Measurements from ENCODE around the gene MAD2L2. TPM values are rescaled to one million over a fixed set of nuclear protein-coding genes. Genes with fewer than 3 reads are reported as not detected.

MAD2L2 gene
- total RNA-seq, 6 experiments from 2014 or later: 18.0 to 66.4 (median 29.7) TPM

GRCh38 chr1:11649624-11650330 lies 31.2 kb downstream of the MAD2L2 start:
- Histone ChIP-seq H3K27ac (peak overlapping the region; percentile 44 to 66 (median 61)), H3K36me3 (no peaks in the 10 kb centered on the region), H3K4me1 (peaks cover 0 to 17% (median 5%) of the 10 kb centered on the region in 4 donors), H3K9me3 (no peaks in the 10 kb centered on the region), H3K27me3 (no peaks in the 10 kb centered on the region), H3K4me3 (peak overlapping the region; percentile 18 to 52 (median 40))
- WGBS (ENCODE audit: insufficient coverage, low coverage, low lambda C conversion rate, missing lambda C conversion rate): 7% methylated on average over 15 of the region's 21 CpGs
- TF ChIP-seq CTCF (IDR thresholded peaks at IDR 0.05) (no peak), POLR2A (IDR thresholded peaks at IDR 0.05) (no peak)
- intact Hi-C loops (cut with DNase I): loop anchor here (5.0 to 10.0 kb wide), 3 partner anchors 63 to 405 kb away; no protein-coding TSS in a partner anchor
- DNase-seq (peak; percentile 83 to 92 (median 86)), ATAC-seq (peak; percentile 64 to 70 (median 68))

GRCh38 chr1:11649237-11649623 lies 31.7 kb downstream of the MAD2L2 start:
- Histone ChIP-seq H3K27me3 (no peaks in the 10 kb centered on the region), H3K4me3 (peak overlapping the region; percentile 18 to 52 (median 40)), H3K4me1 (peaks cover 0 to 17% (median 5%) of the 10 kb centered on the region in 4 donors), H3K36me3 (no peaks in the 10 kb centered on the region), H3K9me3 (no peaks in the 10 kb centered on the region), H3K27ac (peak overlapping the region; percentile 44 to 66 (median 61))
- ATAC-seq: peak; percentile 28 to 45 (median 38)
- TF ChIP-seq CTCF (IDR thresholded peaks at IDR 0.05): no peak
- TF ChIP-seq POLR2A (IDR thresholded peaks at IDR 0.05): no peak
- WGBS (ENCODE audit: insufficient coverage, low coverage, low lambda C conversion rate, missing lambda C conversion rate): 5% methylated on average over 5 of the region's 9 CpGs
- DNase-seq: peak in 2 of 3 donors; percentile 58 to 80
- intact Hi-C loops (cut with DNase I): loop anchor here in 1 of 2 donors (10.0 kb wide), 1 partner anchor 404 kb away; no protein-coding TSS in a partner anchor

- H3K4me1 ChIP-seq: peaks cover 0 to 17% (median 5%) of the 10 kb centered on the region in 4 donors
- DNase-seq (peak; percentile 76 to 86 (median 77)), ATAC-seq (peak; percentile 37 to 74 (median 67))
- peak overlapping the region in 2 of 3 donors; percentile 40 to 52 for H3K4me3 ChIP-seq
- peak overlapping the region in 2 of 3 donors; percentile 61 to 66 for H3K27ac ChIP-seq
- intact Hi-C loops (cut with DNase I): loop anchor here in 1 of 2 donors (10.0 kb wide), 1 partner anchor 404 kb away; no protein-coding TSS in a partner anchor
- 0% methylated on average over 3 of the region's 30 CpGs for WGBS (ENCODE audit: insufficient coverage, low coverage, low lambda C conversion rate, missing lambda C conversion rate)
- TF ChIP-seq POLR2A (IDR thresholded peaks at IDR 0.05) (peak; percentile 19), CTCF (IDR thresholded peaks at IDR 0.05) (no peak)
- no peaks in the 10 kb centered on the region for H3K27me3 ChIP-seq
- no peaks in the 10 kb centered on the region for H3K36me3 ChIP-seq
- H3K9me3 ChIP-seq: no peaks in the 10 kb centered on the region
Observed at GRCh38 chr1:11648732-11649158, 32.2 kb downstream of the MAD2L2 start.

GRCh38 chr1:11648039-11648438 lies 32.9 kb downstream of the MAD2L2 start:
- peak overlapping the region in 1 of 3 donors; percentile 40 for H3K4me3 ChIP-seq
- TF ChIP-seq CTCF (IDR thresholded peaks at IDR 0.05) (no peak), POLR2A (IDR thresholded peaks at IDR 0.05) (no peak)
- H3K36me3 ChIP-seq: no peaks in the 10 kb centered on the region
- no peaks in the 10 kb centered on the region for H3K27me3 ChIP-seq
- no peaks in the 10 kb centered on the region for H3K9me3 ChIP-seq
- WGBS (ENCODE audit: insufficient coverage, low coverage, low lambda C conversion rate, missing lambda C conversion rate): 10% methylated on average over 2 of the region's 6 CpGs
- peaks cover 0 to 17% (median 5%) of the 10 kb centered on the region in 4 donors for H3K4me1 ChIP-seq
- ATAC-seq (no peak), DNase-seq (no peak)
- no peak overlapping the region for H3K27ac ChIP-seq
- intact Hi-C loops (cut with DNase I): loop anchor here in 1 of 2 donors (10.0 kb wide), 1 partner anchor 403 kb away; no protein-coding TSS in a partner anchor

Data from right lobe of liver (tissue), 6 donors.